ENCODE measurements around the gene RHOH.

The RHOH gene

DNA sequence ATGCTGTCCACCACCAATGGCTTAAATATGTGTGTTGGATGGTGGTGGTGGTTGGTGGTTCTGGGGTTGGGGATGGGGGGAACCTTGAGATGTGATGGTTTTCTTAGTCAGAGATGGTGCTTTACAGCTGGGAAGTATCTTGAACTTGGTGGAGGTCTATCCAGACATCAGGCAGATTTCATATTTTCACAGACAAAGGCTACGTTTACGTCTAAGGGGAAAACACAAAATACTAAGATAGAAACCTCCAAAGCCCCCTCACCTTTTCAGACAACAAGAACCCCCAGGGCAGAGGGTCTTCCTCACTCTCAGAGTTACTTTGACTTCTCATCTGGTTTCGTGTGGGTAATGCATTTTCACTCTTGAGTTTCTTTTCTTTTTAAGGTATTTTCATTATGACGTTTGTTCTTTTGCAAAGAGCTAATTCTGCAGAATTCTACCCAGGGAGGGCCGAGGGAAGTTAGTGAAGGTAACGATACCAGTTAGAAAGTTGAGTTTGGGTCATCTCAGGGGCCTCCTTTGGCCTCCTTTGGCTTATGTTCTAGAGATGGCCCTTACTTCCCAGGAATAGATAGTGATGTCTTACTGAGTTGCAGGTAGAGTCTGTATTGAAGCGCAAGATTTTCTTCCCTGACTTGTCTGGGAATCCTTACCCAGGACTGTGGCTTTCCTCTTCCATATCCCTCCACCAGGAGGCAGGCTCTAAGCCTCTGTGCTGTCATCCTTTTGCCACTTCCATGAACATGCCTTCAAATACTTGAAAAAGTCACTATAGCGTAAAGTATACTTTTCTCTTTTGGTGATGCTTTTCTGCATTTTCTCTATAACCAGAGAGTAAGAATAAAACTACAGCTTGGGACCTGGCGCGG lies 31.9 kb downstream of the RHOH start:
- H3K9ac ChIP-seq (ENCODE audit: low read length), result no peak overlapping the region
- H3K27ac ChIP-seq (ENCODE audit: low read length), result no peak overlapping the region
- no peaks in the 10 kb centered on the region for H3K36me3 ChIP-seq (ENCODE audit: control insufficient read depth, low read depth, low read length)
- no peak overlapping the region for H3K4me3 ChIP-seq (ENCODE audit: low read length)
- peaks cover 17% of the 10 kb centered on the region for H3K4me1 ChIP-seq (ENCODE audit: control insufficient read depth, low read depth, low read length)
- no peaks in the 10 kb centered on the region for H3K9me3 ChIP-seq (ENCODE audit: control insufficient read depth, low read depth, low read length)
- no peaks in the 10 kb centered on the region for H3K27me3 ChIP-seq (ENCODE audit: control insufficient read depth, insufficient read depth, low read length)

GRCh38 chr4:40231316-40231863 lies 34.6 kb downstream of the RHOH start:
- Histone ChIP-seq H3K36me3 (ENCODE audit: control insufficient read depth, low read depth, low read length) (no peaks in the 10 kb centered on the region), H3K4me1 (ENCODE audit: control insufficient read depth, low read depth, low read length) (peaks cover 17% of the 10 kb centered on the region)

GRCh38 chr4:40232610-40233009 lies 35.8 kb downstream of the RHOH start:
- Histone ChIP-seq H3K27me3 (ENCODE audit: control insufficient read depth, insufficient read depth, low read length) (no peaks in the 10 kb centered on the region), H3K9me3 (ENCODE audit: control insufficient read depth, low read depth, low read length) (no peaks in the 10 kb centered on the region), H3K36me3 (ENCODE audit: control insufficient read depth, low read depth, low read length) (no peaks in the 10 kb centered on the region), H3K27ac (ENCODE audit: low read length) (no peak overlapping the region), H3K9ac (ENCODE audit: low read length) (no peak overlapping the region), H3K4me1 (ENCODE audit: control insufficient read depth, low read depth, low read length) (peaks cover 14% of the 10 kb centered on the region), H3K4me3 (ENCODE audit: low read length) (no peak overlapping the region)

More at GRCh38 chr4:40231316-40231863, 34.6 kb downstream of the RHOH start:
- Histone ChIP-seq H3K9ac (ENCODE audit: low read length) (no peak overlapping the region), H3K4me3 (ENCODE audit: low read length) (no peak overlapping the region), H3K27ac (ENCODE audit: low read length) (no peak overlapping the region), H3K9me3 (ENCODE audit: control insufficient read depth, low read depth, low read length) (no peaks in the 10 kb centered on the region), H3K27me3 (ENCODE audit: control insufficient read depth, insufficient read depth, low read length) (no peaks in the 10 kb centered on the region)

DNA sequence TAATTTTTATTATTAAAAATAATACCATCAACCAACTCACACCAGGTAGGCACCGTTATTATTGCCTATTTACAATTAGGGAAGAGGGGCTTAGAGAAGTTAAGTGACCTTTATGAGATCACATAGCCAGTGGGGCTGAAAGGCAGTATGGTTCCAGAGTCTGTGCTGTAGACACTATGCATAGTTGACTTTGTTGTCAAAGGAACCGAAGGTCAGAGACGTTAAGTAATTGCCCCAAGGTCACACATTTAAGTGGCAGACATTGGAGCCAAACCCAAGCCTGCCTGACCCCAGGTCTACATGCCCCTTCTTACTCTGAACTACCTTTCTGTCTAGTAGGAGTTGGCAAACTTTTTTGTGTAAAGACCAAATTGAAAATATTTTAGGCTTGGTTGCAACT lies 36.4 kb downstream of the RHOH start:
- no peak overlapping the region for H3K4me3 ChIP-seq (ENCODE audit: low read length)
- no peak overlapping the region for H3K27ac ChIP-seq (ENCODE audit: low read length)
- H3K9ac ChIP-seq (ENCODE audit: low read length), result no peak overlapping the region
- H3K27me3 ChIP-seq (ENCODE audit: control insufficient read depth, insufficient read depth, low read length), result no peaks in the 10 kb centered on the region
- H3K36me3 ChIP-seq (ENCODE audit: control insufficient read depth, low read depth, low read length), result no peaks in the 10 kb centered on the region
- H3K9me3 ChIP-seq (ENCODE audit: control insufficient read depth, low read depth, low read length), result no peaks in the 10 kb centered on the region
- H3K4me1 ChIP-seq (ENCODE audit: control insufficient read depth, low read depth, low read length), result peaks cover 12% of the 10 kb centered on the region

DNA sequence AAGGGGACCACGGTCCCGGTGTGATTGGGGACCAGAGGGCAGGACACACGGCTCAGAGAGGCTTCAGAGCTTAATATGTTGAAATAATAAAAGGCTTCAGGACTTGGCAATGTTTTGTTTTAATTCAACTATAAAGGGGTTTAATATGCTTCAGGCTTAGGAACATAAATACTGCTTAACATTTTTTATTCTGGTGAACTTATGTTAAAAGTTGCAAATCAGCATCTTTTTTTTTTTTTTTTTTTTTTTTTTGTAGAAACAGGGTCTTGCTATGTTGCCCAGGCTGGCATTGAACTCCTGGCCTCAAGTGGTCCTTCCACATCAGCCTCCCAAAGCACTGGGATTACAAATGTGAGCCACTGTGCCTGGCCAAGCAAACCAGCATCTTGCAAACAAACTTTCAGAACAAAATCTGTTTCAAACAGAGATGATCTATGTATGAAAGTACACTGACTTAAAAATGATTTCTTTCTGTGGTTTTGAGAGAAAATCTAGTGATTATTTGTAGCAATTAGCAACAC lies 37.7 kb downstream of the RHOH start:
- Histone ChIP-seq H3K4me1 (ENCODE audit: control insufficient read depth, low read depth, low read length) (peaks cover 8% of the 10 kb centered on the region), H3K27me3 (ENCODE audit: control insufficient read depth, insufficient read depth, low read length) (no peaks in the 10 kb centered on the region), H3K9ac (ENCODE audit: low read length) (no peak overlapping the region), H3K27ac (ENCODE audit: low read length) (no peak overlapping the region), H3K4me3 (ENCODE audit: low read length) (no peak overlapping the region), H3K36me3 (ENCODE audit: control insufficient read depth, low read depth, low read length) (no peaks in the 10 kb centered on the region), H3K9me3 (ENCODE audit: control insufficient read depth, low read depth, low read length) (no peaks in the 10 kb centered on the region)

DNA sequence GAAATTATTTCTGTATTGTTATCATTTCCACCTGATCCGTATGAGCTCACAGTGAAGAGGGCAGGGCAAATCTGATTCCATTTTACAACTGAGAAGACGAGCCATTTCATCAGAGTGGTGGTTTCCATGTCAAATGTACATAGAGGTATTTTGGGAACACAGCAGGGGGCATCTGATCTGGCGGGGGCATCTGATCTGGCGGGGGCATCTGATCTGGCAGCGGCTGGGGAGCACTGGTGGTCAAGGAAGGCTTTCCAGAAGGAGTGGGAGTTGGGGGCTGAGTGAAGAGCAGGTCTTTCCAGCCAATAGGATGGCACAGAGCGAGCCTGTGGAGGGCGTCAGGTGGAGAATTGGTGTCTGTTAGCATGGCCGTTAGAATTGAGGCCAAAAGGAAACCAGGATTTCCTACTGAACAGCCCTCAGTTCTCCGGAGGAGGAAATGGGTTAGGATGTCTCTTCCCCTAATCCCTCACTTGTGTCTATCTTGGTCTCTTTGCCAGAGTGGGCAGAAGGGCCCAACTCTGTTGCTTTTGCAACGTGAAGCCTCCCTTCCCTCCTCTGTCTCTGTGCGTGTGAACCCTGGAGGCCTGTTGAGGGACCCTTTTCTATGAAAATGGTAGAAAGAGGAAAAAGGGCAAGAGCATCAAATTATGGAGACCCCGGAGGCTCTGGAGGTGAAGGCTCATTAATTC lies 41.3 kb downstream of the RHOH start:
- H3K27ac ChIP-seq (ENCODE audit: low read length), result no peak overlapping the region

DNA sequence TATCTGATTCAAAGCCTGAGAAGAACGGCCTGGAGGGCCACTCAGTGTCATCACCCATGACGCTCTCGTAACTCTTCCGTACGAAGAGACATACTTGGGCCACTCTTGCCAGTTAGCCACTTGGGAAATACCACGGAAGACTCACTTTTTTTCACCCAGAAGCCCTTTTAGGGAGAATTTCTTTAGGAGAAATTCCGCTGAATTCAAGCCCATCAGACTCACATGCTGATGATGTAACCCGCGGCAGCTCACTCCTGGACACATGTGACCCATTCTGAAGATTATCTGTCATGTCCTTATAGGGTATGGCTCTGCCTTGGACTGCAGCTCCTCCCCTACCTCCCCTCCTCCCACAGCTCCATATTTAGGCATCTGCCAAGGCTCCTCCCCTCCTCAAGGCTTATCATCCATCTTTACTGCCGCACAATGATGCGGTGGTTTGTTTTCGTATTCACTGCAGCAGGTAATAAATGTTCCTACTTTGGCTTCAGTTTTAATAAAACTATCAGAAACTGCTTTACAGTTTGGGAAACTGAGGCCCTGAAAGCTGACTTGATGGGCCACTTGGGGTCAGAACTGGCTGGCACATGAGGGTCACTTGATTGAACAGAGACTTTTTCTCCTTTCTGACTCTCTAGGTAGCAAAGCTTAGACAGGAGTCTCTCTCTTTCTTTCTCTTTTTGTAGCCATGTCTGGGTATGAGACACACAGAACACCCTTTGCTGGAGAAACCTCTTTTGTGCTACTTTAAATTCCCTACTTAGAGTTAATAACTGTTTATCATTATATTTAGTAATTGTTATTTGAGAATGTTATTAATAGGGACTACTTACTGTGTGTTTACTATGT lies 42.1 kb downstream of the RHOH start:
- Histone ChIP-seq H3K27ac (ENCODE audit: low read length) (no peak overlapping the region), H3K4me1 (ENCODE audit: control insufficient read depth, low read depth, low read length) (no peaks in the 10 kb centered on the region), H3K36me3 (ENCODE audit: control insufficient read depth, low read depth, low read length) (peaks cover 9% of the 10 kb centered on the region), H3K4me3 (ENCODE audit: low read length) (no peak overlapping the region), H3K9ac (ENCODE audit: low read length) (no peak overlapping the region), H3K27me3 (ENCODE audit: control insufficient read depth, insufficient read depth, low read length) (no peaks in the 10 kb centered on the region), H3K9me3 (ENCODE audit: control insufficient read depth, low read depth, low read length) (no peaks in the 10 kb centered on the region)

More for the DNA sequence above, 41.3 kb downstream of the RHOH start:
- H3K4me1 ChIP-seq (ENCODE audit: control insufficient read depth, low read depth, low read length), result no peaks in the 10 kb centered on the region
- no peak overlapping the region for H3K4me3 ChIP-seq (ENCODE audit: low read length)
- no peak overlapping the region for H3K9ac ChIP-seq (ENCODE audit: low read length)
- H3K9me3 ChIP-seq (ENCODE audit: control insufficient read depth, low read depth, low read length), result no peaks in the 10 kb centered on the region
- H3K27me3 ChIP-seq (ENCODE audit: control insufficient read depth, insufficient read depth, low read length), result no peaks in the 10 kb centered on the region
- H3K36me3 ChIP-seq (ENCODE audit: control insufficient read depth, low read depth, low read length), result peaks cover 1% of the 10 kb centered on the region

GRCh38 chr4:40240040-40240653 lies 43.3 kb downstream of the RHOH start:
- H3K4me3 ChIP-seq (ENCODE audit: low read length), result no peak overlapping the region
- no peak overlapping the region for H3K27ac ChIP-seq (ENCODE audit: low read length)
- no peaks in the 10 kb centered on the region for H3K4me1 ChIP-seq (ENCODE audit: control insufficient read depth, low read depth, low read length)
- H3K27me3 ChIP-seq (ENCODE audit: control insufficient read depth, insufficient read depth, low read length), result no peaks in the 10 kb centered on the region
- no peak overlapping the region for H3K9ac ChIP-seq (ENCODE audit: low read length)
- H3K36me3 ChIP-seq (ENCODE audit: control insufficient read depth, low read depth, low read length), result peaks cover 20% of the 10 kb centered on the region
- H3K9me3 ChIP-seq (ENCODE audit: control insufficient read depth, low read depth, low read length), result no peaks in the 10 kb centered on the region

DNA sequence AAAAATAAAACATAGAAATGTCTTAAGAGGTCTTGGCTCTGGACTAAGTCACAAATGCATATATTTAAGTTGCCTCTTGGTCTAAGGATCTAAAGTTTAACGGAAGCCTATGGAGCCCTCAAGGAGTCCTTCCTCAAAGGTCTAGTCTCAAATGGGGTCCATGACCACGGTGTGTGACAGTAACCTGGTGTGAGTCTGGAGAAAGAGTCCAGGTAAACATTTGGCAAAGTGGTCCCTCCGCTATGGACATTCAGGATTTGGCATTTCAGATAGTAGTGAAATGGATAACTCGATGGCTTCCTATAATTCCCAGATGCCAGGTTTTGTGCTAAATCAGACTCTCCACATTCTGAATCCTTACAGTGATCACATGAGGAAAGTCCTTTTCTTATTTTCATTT lies 44.2 kb downstream of the RHOH start:
- H3K27me3 ChIP-seq (ENCODE audit: control insufficient read depth, insufficient read depth, low read length), result no peaks in the 10 kb centered on the region
- peaks cover 2% of the 10 kb centered on the region for H3K4me1 ChIP-seq (ENCODE audit: control insufficient read depth, low read depth, low read length)
- peaks cover 20% of the 10 kb centered on the region for H3K36me3 ChIP-seq (ENCODE audit: control insufficient read depth, low read depth, low read length)
- H3K4me3 ChIP-seq (ENCODE audit: low read length), result no peak overlapping the region
- no peak overlapping the region for H3K9ac ChIP-seq (ENCODE audit: low read length)
- no peak overlapping the region for H3K27ac ChIP-seq (ENCODE audit: low read length)
- H3K9me3 ChIP-seq (ENCODE audit: control insufficient read depth, low read depth, low read length), result no peaks in the 10 kb centered on the region

GRCh38 chr4:40241941-40242340 lies 45.1 kb downstream of the RHOH start:
- peaks cover 20% of the 10 kb centered on the region for H3K36me3 ChIP-seq (ENCODE audit: control insufficient read depth, low read depth, low read length)
- no peaks in the 10 kb centered on the region for H3K27me3 ChIP-seq (ENCODE audit: control insufficient read depth, insufficient read depth, low read length)
- H3K4me1 ChIP-seq (ENCODE audit: control insufficient read depth, low read depth, low read length), result peaks cover 6% of the 10 kb centered on the region
- no peak overlapping the region for H3K27ac ChIP-seq (ENCODE audit: low read length)
- no peak overlapping the region for H3K4me3 ChIP-seq (ENCODE audit: low read length)
- no peak overlapping the region for H3K9ac ChIP-seq (ENCODE audit: low read length)
- H3K9me3 ChIP-seq (ENCODE audit: control insufficient read depth, low read depth, low read length), result no peaks in the 10 kb centered on the region
